ENCODE measurements around the gene ZNF816.

Gene ZNF816

DNA sequence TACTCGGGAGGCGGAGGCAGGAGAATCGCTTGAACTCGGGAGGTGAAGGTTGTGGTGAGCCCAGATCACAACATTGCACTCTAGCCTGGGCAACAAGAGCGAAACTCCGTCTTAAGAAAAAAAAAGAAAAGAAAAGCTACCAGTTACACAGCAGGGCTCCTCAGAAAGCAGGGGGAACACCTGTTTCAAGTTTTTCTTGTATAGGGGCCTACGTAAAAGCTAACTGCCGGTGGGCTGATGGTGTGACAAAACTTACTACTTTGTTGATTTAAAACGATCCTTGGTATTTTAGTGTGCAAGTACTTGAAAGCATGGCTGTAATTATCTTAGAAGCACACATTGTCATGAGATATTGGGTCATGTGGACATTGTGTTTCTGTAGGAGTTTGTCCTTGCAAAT lies 35.3 kb upstream of the ZNF816 start:
- H3K4me2 ChIP-seq (ENCODE audit: low read length) = peak overlapping the region; percentile 30
- H3K4me3 ChIP-seq (ENCODE audit: low read depth, low read length) = no peak overlapping the region
- no peak overlapping the region for H2AFZ ChIP-seq (ENCODE audit: insufficient read depth, low read length, poor library complexity)
- H3K9ac ChIP-seq (ENCODE audit: low read length) = no peak overlapping the region
- H2AK5ac ChIP-seq (ENCODE audit: low read length) = no peak overlapping the region
- peak overlapping the region; percentile 35 for H4K91ac ChIP-seq (ENCODE audit: low read depth, low read length)
- H2BK12ac ChIP-seq (ENCODE audit: low read length) = no peak overlapping the region
- peak overlapping the region; percentile 64 for H3K18ac ChIP-seq (ENCODE audit: low read length)
- H4K8ac ChIP-seq (ENCODE audit: low read depth, low read length) = peak overlapping the region; percentile 37
- H3K79me2 ChIP-seq (ENCODE audit: control insufficient read depth, insufficient read depth, low read length, poor library complexity) = no peaks in the 10 kb centered on the region
- H3K27me3 ChIP-seq (ENCODE audit: insufficient read depth, low read length) = no peaks in the 10 kb centered on the region
- peak; percentile 53 to 74 for DNase-seq
- H3K9me3 ChIP-seq (ENCODE audit: insufficient read depth, low read depth, low read length) = no peaks in the 10 kb centered on the region
- no peaks in the 10 kb centered on the region for H3K4me1 ChIP-seq (ENCODE audit: control insufficient read depth in 1 of 2, insufficient read depth in 2 of 2, low read length in 2 of 2)
- H4K12ac ChIP-seq (ENCODE audit: low read depth, low read length) = peak overlapping the region; percentile 1
- no peaks in the 10 kb centered on the region for H3K36me3 ChIP-seq (ENCODE audit: control insufficient read depth in 1 of 2, insufficient read depth in 2 of 2, low read length in 2 of 2)
- H3K27ac ChIP-seq (ENCODE audit: low read depth, low read length) = peak overlapping the region; percentile 72
- H2BK5ac ChIP-seq (ENCODE audit: low read depth, low read length, poor library complexity) = peak overlapping the region; percentile 72
- no peak overlapping the region for H3K4ac ChIP-seq (ENCODE audit: low read depth, low read length)
- H3K79me1 ChIP-seq (ENCODE audit: low read length) = peaks cover 9% of the 10 kb centered on the region
- H3K14ac ChIP-seq (ENCODE audit: low read length) = peak overlapping the region; percentile 39
- H3K23ac ChIP-seq (ENCODE audit: low read length) = no peak overlapping the region
- no CpG with 5 or more reads among the region's 9 CpGs for WGBS (ENCODE audit: extremely low coverage, insufficient coverage, insufficient read length)
- no peak overlapping the region for H2BK120ac ChIP-seq (ENCODE audit: insufficient read depth, low read length, poor library complexity)

GRCh38 chr19:52995711-52996110 lies 33.0 kb upstream of the ZNF816 start:
- Histone ChIP-seq H2AFZ (ENCODE audit: insufficient read depth, low read length, poor library complexity) (no peak overlapping the region), H3K4me3 (ENCODE audit: low read depth, low read length) (no peak overlapping the region), H3K23ac (ENCODE audit: low read length) (no peak overlapping the region), H3K27ac (ENCODE audit: low read depth, low read length) (no peak overlapping the region), H3K79me1 (ENCODE audit: low read length) (peaks cover 17% of the 10 kb centered on the region), H2AK5ac (ENCODE audit: low read length) (no peak overlapping the region), H4K8ac (ENCODE audit: low read depth, low read length) (no peak overlapping the region), H3K4ac (ENCODE audit: low read depth, low read length) (no peak overlapping the region), H4K12ac (ENCODE audit: low read depth, low read length) (no peak overlapping the region), H3K79me2 (ENCODE audit: control insufficient read depth, insufficient read depth, low read length, poor library complexity) (peaks cover 3% of the 10 kb centered on the region), H3K9ac (ENCODE audit: low read length) (no peak overlapping the region), H3K14ac (ENCODE audit: low read length) (no peak overlapping the region), H4K91ac (ENCODE audit: low read depth, low read length) (no peak overlapping the region), H2BK120ac (ENCODE audit: insufficient read depth, low read length, poor library complexity) (no peak overlapping the region), H3K18ac (ENCODE audit: low read length) (no peak overlapping the region), H3K27me3 (ENCODE audit: insufficient read depth, low read length) (no peaks in the 10 kb centered on the region), H3K9me3 (ENCODE audit: insufficient read depth, low read depth, low read length) (no peaks in the 10 kb centered on the region), H3K4me2 (ENCODE audit: low read length) (no peak overlapping the region), H2BK5ac (ENCODE audit: low read depth, low read length, poor library complexity) (no peak overlapping the region), H3K4me1 (ENCODE audit: control insufficient read depth in 1 of 2, insufficient read depth in 2 of 2, low read length in 2 of 2) (peaks cover 3 to 7% of the 10 kb centered on the region in 2 experiments), H3K36me3 (ENCODE audit: control insufficient read depth in 1 of 2, insufficient read depth in 2 of 2, low read length in 2 of 2) (peaks cover 0 to 3% of the 10 kb centered on the region in 2 experiments), H2BK12ac (ENCODE audit: low read length) (no peak overlapping the region)
- WGBS (ENCODE audit: extremely low coverage, insufficient coverage, insufficient read length) = no CpG with 5 or more reads among the region's 7 CpGs
- peak; percentile 78 to 93 for DNase-seq

DNA sequence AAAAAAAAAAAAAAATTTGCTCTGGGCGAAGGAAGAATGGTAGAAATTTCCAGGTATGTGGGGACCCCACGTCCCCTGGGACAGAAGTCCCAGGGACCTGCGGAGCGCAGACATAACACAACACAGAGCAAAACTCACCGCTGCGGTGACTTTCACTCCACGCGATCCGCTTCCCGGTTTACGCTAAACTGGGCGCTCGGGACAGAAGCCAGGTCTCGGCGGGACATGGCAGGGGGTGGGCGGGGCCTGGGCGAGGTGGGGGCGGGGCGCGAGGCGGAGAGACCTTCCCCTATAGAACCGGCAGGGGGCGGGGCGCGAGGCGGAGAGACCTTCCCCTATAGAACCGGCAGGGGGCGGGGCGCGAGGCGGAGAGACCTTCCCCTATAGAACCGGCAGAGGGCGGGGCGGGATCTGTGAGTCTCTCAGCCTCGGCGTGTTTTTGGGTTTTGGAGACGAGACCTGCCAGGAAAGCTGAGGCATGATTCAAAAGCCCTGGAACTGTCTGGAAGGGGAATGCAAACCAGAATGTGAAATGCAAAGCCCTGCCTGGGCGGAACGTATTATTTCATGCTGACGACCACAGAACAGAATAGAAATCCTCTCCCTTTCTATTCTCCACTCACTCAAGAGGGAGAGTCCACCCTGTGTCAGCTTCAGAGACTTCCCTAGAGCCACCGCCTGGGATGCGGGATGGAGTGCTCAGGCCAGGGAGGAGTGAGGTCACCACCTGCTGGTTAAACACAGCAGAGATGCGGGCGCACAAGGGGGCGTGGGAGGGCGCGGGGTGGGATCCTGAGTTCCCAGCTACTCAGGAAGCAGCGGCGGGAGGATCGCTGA lies 30.9 kb upstream of the ZNF816 start:
- Histone ChIP-seq H2BK120ac (ENCODE audit: insufficient read depth, low read length, poor library complexity) (peak overlapping the region; percentile 65), H3K36me3 (ENCODE audit: control insufficient read depth in 1 of 2, insufficient read depth in 2 of 2, low read length in 2 of 2) (peaks cover 3 to 5% of the 10 kb centered on the region in 2 experiments), H3K14ac (ENCODE audit: low read length) (no peak overlapping the region), H3K9ac (ENCODE audit: low read length) (peak overlapping the region; percentile 63), H3K9me3 (ENCODE audit: insufficient read depth, low read depth, low read length) (no peaks in the 10 kb centered on the region), H2BK5ac (ENCODE audit: low read depth, low read length, poor library complexity) (peak overlapping the region; percentile 45), H4K91ac (ENCODE audit: low read depth, low read length) (peak overlapping the region; percentile 81), H2BK12ac (ENCODE audit: low read length) (no peak overlapping the region), H3K18ac (ENCODE audit: low read length) (no peak overlapping the region), H3K79me2 (ENCODE audit: control insufficient read depth, insufficient read depth, low read length, poor library complexity) (peaks cover 3% of the 10 kb centered on the region), H2AK5ac (ENCODE audit: low read length) (no peak overlapping the region), H3K4me3 (ENCODE audit: low read depth, low read length) (peak overlapping the region; percentile 72), H3K27ac (ENCODE audit: low read depth, low read length) (peak overlapping the region; percentile 86), H3K4me1 (ENCODE audit: control insufficient read depth in 1 of 2, insufficient read depth in 2 of 2, low read length in 2 of 2) (peaks cover 3 to 7% of the 10 kb centered on the region in 2 experiments), H4K8ac (ENCODE audit: low read depth, low read length) (peak overlapping the region; percentile 42), H3K27me3 (ENCODE audit: insufficient read depth, low read length) (no peaks in the 10 kb centered on the region), H3K23ac (ENCODE audit: low read length) (no peak overlapping the region), H3K4ac (ENCODE audit: low read depth, low read length) (peak overlapping the region; percentile 83), H3K4me2 (ENCODE audit: low read length) (peak overlapping the region; percentile 94), H4K12ac (ENCODE audit: low read depth, low read length) (no peak overlapping the region), H3K79me1 (ENCODE audit: low read length) (peaks cover 14% of the 10 kb centered on the region), H2AFZ (ENCODE audit: insufficient read depth, low read length, poor library complexity) (peak overlapping the region; percentile 81)
- DNase-seq = peak; percentile 86 to 91
- no CpG with 5 or more reads among the region's 50 CpGs for WGBS (ENCODE audit: extremely low coverage, insufficient coverage, insufficient read length)

DNA sequence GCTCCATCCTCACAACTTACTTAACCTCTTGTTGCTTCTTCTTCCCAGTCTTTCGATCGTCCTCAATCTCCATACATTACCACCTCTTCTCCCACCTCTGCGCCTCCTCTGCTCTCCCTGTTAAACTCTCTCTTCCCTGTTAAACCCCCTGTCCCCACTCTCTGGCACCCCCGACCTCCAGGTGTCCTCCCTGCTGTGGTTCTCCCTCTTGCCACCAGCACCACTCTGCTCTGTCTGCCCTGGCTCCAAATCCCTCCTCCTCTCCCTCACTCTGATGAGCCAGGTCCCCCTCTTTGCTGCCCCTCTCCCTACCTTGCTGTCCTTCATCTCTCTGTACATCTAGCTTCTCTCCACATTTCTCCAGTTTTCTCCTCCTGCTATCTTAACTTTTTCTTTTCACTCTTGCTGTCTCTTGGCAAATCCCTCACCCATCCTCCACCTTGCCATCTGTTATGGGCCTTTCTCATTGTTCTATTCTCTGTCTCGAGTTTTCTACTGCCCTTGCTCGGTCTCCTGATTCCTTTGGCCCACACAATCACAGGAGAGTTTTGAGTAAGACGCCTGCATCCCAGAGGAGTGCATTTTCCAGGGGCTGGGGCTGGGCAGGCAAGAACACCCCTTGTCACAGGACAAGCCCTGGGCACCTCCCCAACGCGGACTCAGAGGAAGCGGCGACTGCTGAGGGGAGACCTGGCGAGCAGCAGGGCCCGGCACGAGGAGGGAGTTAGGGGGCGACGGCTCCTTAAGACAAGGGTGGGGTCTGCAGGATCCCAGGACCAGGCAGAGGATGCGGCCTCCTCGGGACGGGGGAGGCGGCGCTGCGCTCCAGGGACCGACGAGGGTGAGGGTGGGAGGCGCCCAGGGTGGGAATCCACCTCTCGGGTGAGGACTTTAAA lies 29.7 kb upstream of the ZNF816 start:
- 100% methylated on average over 2 of the region's 26 CpGs for WGBS (ENCODE audit: extremely low coverage, insufficient coverage, insufficient read length)
- peak overlapping the region; percentile 82 for H4K91ac ChIP-seq (ENCODE audit: low read depth, low read length)
- peak overlapping the region; percentile 74 for H2AFZ ChIP-seq (ENCODE audit: insufficient read depth, low read length, poor library complexity)
- peaks cover 3 to 5% of the 10 kb centered on the region in 2 experiments for H3K36me3 ChIP-seq (ENCODE audit: control insufficient read depth in 1 of 2, insufficient read depth in 2 of 2, low read length in 2 of 2)
- peak overlapping the region; percentile 77 for H3K4me3 ChIP-seq (ENCODE audit: low read depth, low read length)
- H3K9ac ChIP-seq (ENCODE audit: low read length) = peak overlapping the region; percentile 84
- peaks cover 3% of the 10 kb centered on the region for H3K79me2 ChIP-seq (ENCODE audit: control insufficient read depth, insufficient read depth, low read length, poor library complexity)
- no peaks in the 10 kb centered on the region for H3K27me3 ChIP-seq (ENCODE audit: insufficient read depth, low read length)
- peak overlapping the region; percentile 40 for H2BK120ac ChIP-seq (ENCODE audit: insufficient read depth, low read length, poor library complexity)
- H3K23ac ChIP-seq (ENCODE audit: low read length) = peak overlapping the region; percentile 37
- peak overlapping the region; percentile 62 for H2BK5ac ChIP-seq (ENCODE audit: low read depth, low read length, poor library complexity)
- H4K8ac ChIP-seq (ENCODE audit: low read depth, low read length) = peak overlapping the region; percentile 81
- peak overlapping the region; percentile 61 for H3K27ac ChIP-seq (ENCODE audit: low read depth, low read length)
- peak overlapping the region; percentile 72 for H4K12ac ChIP-seq (ENCODE audit: low read depth, low read length)
- DNase-seq = no peak
- peak overlapping the region; percentile 72 for H2BK12ac ChIP-seq (ENCODE audit: low read length)
- H3K79me1 ChIP-seq (ENCODE audit: low read length) = peaks cover 14% of the 10 kb centered on the region
- peak overlapping the region; percentile 87 for H3K14ac ChIP-seq (ENCODE audit: low read length)
- H3K9me3 ChIP-seq (ENCODE audit: insufficient read depth, low read depth, low read length) = no peaks in the 10 kb centered on the region
- H3K18ac ChIP-seq (ENCODE audit: low read length) = peak overlapping the region; percentile 85
- H3K4ac ChIP-seq (ENCODE audit: low read depth, low read length) = peak overlapping the region; percentile 93
- peak overlapping the region; percentile 35 for H2AK5ac ChIP-seq (ENCODE audit: low read length)
- peak overlapping the region; percentile 94 for H3K4me2 ChIP-seq (ENCODE audit: low read length)
- H3K4me1 ChIP-seq (ENCODE audit: control insufficient read depth in 1 of 2, insufficient read depth in 2 of 2, low read length in 2 of 2) = peaks cover 3 to 7% of the 10 kb centered on the region in 2 experiments
